ENCODE measurements around the gene RAB33A.

DNA sequence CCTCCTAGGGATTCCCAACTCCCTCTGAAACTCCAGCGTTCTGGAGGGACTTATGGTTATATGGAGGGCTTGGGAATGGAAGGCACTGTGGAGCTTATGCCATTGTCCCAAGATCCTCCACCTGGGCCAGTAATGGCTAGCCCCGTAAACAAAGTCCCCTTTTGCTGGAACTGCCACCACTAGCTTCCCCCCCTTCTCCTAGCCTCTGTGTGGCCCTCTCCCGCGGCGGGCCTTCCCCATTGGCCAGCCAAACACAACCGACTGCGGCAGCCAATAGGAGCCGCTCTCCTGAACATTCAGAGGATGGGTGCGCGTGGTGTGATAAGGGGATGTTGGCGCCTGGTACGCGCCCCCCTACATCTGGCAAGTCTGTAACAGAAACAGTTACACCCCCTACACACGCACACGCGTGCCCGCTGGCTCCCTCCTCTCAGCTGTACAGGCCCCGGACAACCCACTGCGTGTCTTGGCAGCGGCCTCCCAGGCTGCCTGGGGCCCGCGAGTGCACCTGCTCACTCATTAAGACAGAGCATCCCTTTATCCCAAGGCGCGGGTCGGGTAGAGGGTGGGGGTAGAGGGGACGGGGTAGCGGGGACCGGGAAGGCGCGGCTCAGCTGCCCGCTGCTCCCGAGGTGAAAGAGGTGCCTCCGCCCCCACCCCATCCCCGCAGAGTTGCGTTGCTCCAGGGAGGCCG, 863 bp upstream of the RAB33A start:
- TF ChIP-seq, protein P1, sequence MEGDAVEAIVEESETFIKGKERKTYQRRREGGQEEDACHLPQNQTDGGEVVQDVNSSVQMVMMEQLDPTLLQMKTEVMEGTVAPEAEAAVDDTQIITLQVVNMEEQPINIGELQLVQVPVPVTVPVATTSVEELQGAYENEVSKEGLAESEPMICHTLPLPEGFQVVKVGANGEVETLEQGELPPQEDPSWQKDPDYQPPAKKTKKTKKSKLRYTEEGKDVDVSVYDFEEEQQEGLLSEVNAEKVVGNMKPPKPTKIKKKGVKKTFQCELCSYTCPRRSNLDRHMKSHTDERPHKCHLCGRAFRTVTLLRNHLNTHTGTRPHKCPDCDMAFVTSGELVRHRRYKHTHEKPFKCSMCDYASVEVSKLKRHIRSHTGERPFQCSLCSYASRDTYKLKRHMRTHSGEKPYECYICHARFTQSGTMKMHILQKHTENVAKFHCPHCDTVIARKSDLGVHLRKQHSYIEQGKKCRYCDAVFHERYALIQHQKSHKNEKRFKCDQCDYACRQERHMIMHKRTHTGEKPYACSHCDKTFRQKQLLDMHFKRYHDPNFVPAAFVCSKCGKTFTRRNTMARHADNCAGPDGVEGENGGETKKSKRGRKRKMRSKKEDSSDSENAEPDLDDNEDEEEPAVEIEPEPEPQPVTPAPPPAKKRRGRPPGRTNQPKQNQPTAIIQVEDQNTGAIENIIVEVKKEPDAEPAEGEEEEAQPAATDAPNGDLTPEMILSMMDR (optimal IDR thresholded peaks at IDR 0.05 in 1 of 3, IDR thresholded peaks at IDR 0.05 in 1 of 3, conservative IDR thresholded peaks at IDR 0.05 in 1 of 3; ENCODE audit: extremely low read depth in 1 of 3, insufficient read depth in 2 of 3, low read length in 3 of 3) = no peak
- no peak for TF ChIP-seq EZH2 (IDR thresholded peaks at IDR 0.05; ENCODE audit: low read length)
